Caco-2 (cell line): Measurements from ENCODE around the gene HAUS3. TPM values are rescaled to one million over a fixed set of nuclear protein-coding genes. Genes with fewer than 3 reads are reported as not detected.

Experiments used
- BruUV-seq: library from RNA; stranded (reverse); fragments of 400-500 nt; replicated peaks from 2 replicates; lab custom pipeline; 2021; lab: Mats Ljungman, UMichigan
- CTCF ChIA-PET: fragments of 300-600 bp; sonication (Branson Sonifier 250); formaldehyde crosslinking; loops from one replicate; lab custom pipeline; 2022; ENCODE audit warnings: antibody characterized with exemption; lab: Charles Lee
- POLR2A ChIA-PET: fragments of 300-600 bp; sonication (Branson Sonifier 250); formaldehyde crosslinking; loops from one replicate; lab custom pipeline; 2022; ENCODE audit warnings: antibody characterized with exemption; lab: Charles Lee
- DNase-seq, 2 experiments: peaks; one replicate each; pipeline versions ENCODE4 v3.0.0 to v3.0.0-alpha.2; 2020 to 2022
- H3K27me3 ChIP-seq: replicated peaks from 2 replicates; pipeline ENCODE4 v1.6.0; 2011; ENCODE audit warnings: low read length; ENCODE audit not compliant: control insufficient read depth, insufficient read depth
- H3K36me3 ChIP-seq: 2 replicates; pipeline ENCODE4 v1.5.1; 2011; ENCODE audit warnings: low read length; ENCODE audit not compliant: control insufficient read depth, insufficient read depth
- H3K4me1 ChIP-seq: fragments of 250-450 bp; sonication (Bioruptor Pico); 2 replicates; pipeline ENCODE4 v1.5.1; 2020; ENCODE audit warnings: mild to moderate bottlenecking
- H3K4me3 ChIP-seq: 2 replicates; pipeline ENCODE4 v1.5.1; 2011; ENCODE audit warnings: low read depth, mild to moderate bottlenecking, control low read depth, low read length
- H3K9me3 ChIP-seq: fragments of 250-450 bp; sonication (Bioruptor Pico); 2 replicates; pipeline ENCODE4 v1.5.1; 2020; ENCODE audit warnings: mild to moderate bottlenecking, moderate library complexity
- H3K27ac Mint-ChIP-seq: one replicate; pipeline ENCODE4 v1.8.0; 2022; ENCODE audit warnings: mixed read lengths; ENCODE audit not compliant: unreplicated experiment
- H3K27me3 Mint-ChIP-seq: one replicate; pipeline ENCODE4 v1.8.0; 2022; ENCODE audit warnings: mixed read lengths; ENCODE audit not compliant: insufficient read depth, unreplicated experiment
- H3K36me3 Mint-ChIP-seq: one replicate; pipeline ENCODE4 v1.8.0; 2022; ENCODE audit warnings: mild to moderate bottlenecking, mixed read lengths; ENCODE audit not compliant: insufficient read depth, unreplicated experiment
- H3K4me1 Mint-ChIP-seq: one replicate; pipeline ENCODE4 v1.8.0; 2022; ENCODE audit warnings: low read depth, mixed read lengths; ENCODE audit not compliant: unreplicated experiment
- H3K4me3 Mint-ChIP-seq: one replicate; pipeline ENCODE4 v1.8.0; 2022; ENCODE audit warnings: mild to moderate bottlenecking, moderate library complexity, mixed read lengths; ENCODE audit not compliant: unreplicated experiment
- H3K9me3 Mint-ChIP-seq: one replicate; pipeline ENCODE4 v1.8.0; 2022; ENCODE audit warnings: mixed read lengths; ENCODE audit not compliant: unreplicated experiment
- CTCF ChIP-seq, 2 experiments: fragments of 200-600 bp in 1 of 2; IDR thresholded peaks; 1 replicate in 1 of 2; 2 replicates in 1 of 2; pipeline versions ENCODE4 v1.5.1 to v1.8.0; 2011 to 2022; ENCODE audit warnings: antibody characterized with exemption in 1 of 2, control low read depth in 1 of 2, inconsistent platforms in 1 of 2, low read depth in 1 of 2, low read length in 1 of 2, mild to moderate bottlenecking in 1 of 2, moderate library complexity in 1 of 2; ENCODE audit not compliant: insufficient read depth in 1 of 2, severe bottlenecking in 1 of 2, unreplicated experiment in 1 of 2
- intact Hi-C: fragments of 100-400 bp; cut with micrococcal nuclease; formaldehyde crosslinking; loops from one replicate; pipeline ENCODE4 v1.10.0; 2022; ENCODE audit not compliant: unreplicated experiment
- total RNA-seq: library from RNA; stranded (reverse); gene quantifications from 2 replicates; pipeline ENCODE4 v1.2.3, GENCODE V29; 2022

Gene HAUS3
- total RNA-seq, 1 experiment from 2014 or later, result 17.9 TPM

GRCh38 chr4:2283199-2283711, 41.3 kb upstream of the HAUS3 start:
- Histone ChIP-seq H3K4me1 (no peaks in the 10 kb centered on the region), H3K9me3 (no peaks in the 10 kb centered on the region), H3K4me3 (no peak overlapping the region), H3K36me3 (no peaks in the 10 kb centered on the region), H3K27me3 (no peaks in the 10 kb centered on the region; the same call in 1 of the 2 replicates)
- ChIA-PET CTCF (no interaction called here), POLR2A (no interaction called here)
- H3K27me3 Mint-ChIP-seq, result peaks cover 3% of the 10 kb centered on the region
- intact Hi-C loops, result no loop called here
- no peaks in the 10 kb centered on the region for H3K9me3 Mint-ChIP-seq
- DNase-seq, result no peak
- no peak overlapping the region for H3K27ac Mint-ChIP-seq
- no peak overlapping the region for H3K4me3 Mint-ChIP-seq
- no peaks in the 10 kb centered on the region for H3K36me3 Mint-ChIP-seq
- BruUV-seq, result no TSS peak
- TF ChIP-seq CTCF (IDR thresholded peaks at IDR 0.05; ENCODE audit: insufficient read depth in 1 of 2, low read depth in 1 of 2, low read length in 1 of 2, severe bottlenecking in 1 of 2, unreplicated experiment in 1 of 2), result no peak
- H3K4me1 Mint-ChIP-seq, result no peaks in the 10 kb centered on the region

- POLR2A ChIA-PET, result no interaction called here
- Mint-ChIP-seq H3K27ac (no peak overlapping the region), H3K9me3 (no peaks in the 10 kb centered on the region), H3K27me3 (peaks cover 5% of the 10 kb centered on the region), H3K4me3 (no peak overlapping the region), H3K4me1 (no peaks in the 10 kb centered on the region), H3K36me3 (no peaks in the 10 kb centered on the region)
- Histone ChIP-seq H3K9me3 (no peaks in the 10 kb centered on the region), H3K4me3 (no peak overlapping the region), H3K36me3 (no peaks in the 10 kb centered on the region), H3K4me1 (no peaks in the 10 kb centered on the region), H3K27me3 (no peaks in the 10 kb centered on the region; the same call in 1 of the 2 replicates)
- peak in 1 of 2 experiments; percentile 4 for TF ChIP-seq CTCF (IDR thresholded peaks at IDR 0.05; ENCODE audit: insufficient read depth in 1 of 2, low read depth in 1 of 2, low read length in 1 of 2, severe bottlenecking in 1 of 2, unreplicated experiment in 1 of 2)
- intact Hi-C loops, result no loop called here
- no TSS peak for BruUV-seq
- DNase-seq, result no peak
- CTCF ChIA-PET, result no interaction called here
Measured at GRCh38 chr4:2281575-2282343, 39.8 kb upstream of the HAUS3 start.

GRCh38 chr4:2280531-2281300, 38.8 kb upstream of the HAUS3 start:
- ChIA-PET CTCF (no interaction called here), POLR2A (no interaction called here)
- no peaks in the 10 kb centered on the region for H3K4me1 ChIP-seq
- peaks cover 5% of the 10 kb centered on the region for H3K27me3 Mint-ChIP-seq
- H3K4me1 Mint-ChIP-seq, result no peaks in the 10 kb centered on the region
- H3K36me3 ChIP-seq, result no peaks in the 10 kb centered on the region
- no peaks in the 10 kb centered on the region for H3K9me3 Mint-ChIP-seq
- TF ChIP-seq CTCF (IDR thresholded peaks at IDR 0.05; ENCODE audit: insufficient read depth in 1 of 2, low read depth in 1 of 2, low read length in 1 of 2, severe bottlenecking in 1 of 2, unreplicated experiment in 1 of 2), result no peak
- intact Hi-C loops, result no loop called here
- H3K27me3 ChIP-seq, result no peaks in the 10 kb centered on the region; the same call in 1 of the 2 replicates
- BruUV-seq, result no TSS peak
- no peak overlapping the region for H3K4me3 ChIP-seq
- no peak for DNase-seq
- H3K9me3 ChIP-seq, result no peaks in the 10 kb centered on the region
- no peak overlapping the region for H3K27ac Mint-ChIP-seq
- H3K36me3 Mint-ChIP-seq, result no peaks in the 10 kb centered on the region
- no peak overlapping the region for H3K4me3 Mint-ChIP-seq
